H9 (cell line): ENCODE data around the gene LAMC1. TPM values are rescaled to one million over a fixed set of nuclear protein-coding genes. Genes with fewer than 3 reads are reported as not detected.
A peak's percentile ranks its signal among the peaks of the same experiment; 100 is the strongest.

Experiments used
- DNase-seq: peaks from one replicate; pipeline ENCODE4 v3.0.0-alpha.2; 2017
- H2AFZ ChIP-seq: one replicate; pipeline ENCODE4 v1.6.1; 2013; ENCODE audit warnings: mild to moderate bottlenecking, low read length, control low read depth, moderate library complexity
- H2AK5ac ChIP-seq: 2 replicates; pipeline ENCODE4 v1.6.1; 2013; ENCODE audit warnings: low read length, control low read depth, mixed read lengths; ENCODE audit not compliant: insufficient read length
- H2BK120ac ChIP-seq: one replicate; pipeline ENCODE4 v1.6.1; 2013; ENCODE audit warnings: low read depth, mild to moderate bottlenecking, low read length, control low read depth, inconsistent platforms; ENCODE audit not compliant: poor library complexity, severe bottlenecking
- H2BK12ac ChIP-seq: 2 replicates; pipeline ENCODE4 v1.6.1; 2013; ENCODE audit warnings: low read length, control low read depth, mixed read lengths, low read depth; ENCODE audit not compliant: insufficient read length
- H2BK15ac ChIP-seq: 2 replicates; pipeline ENCODE4 v1.6.1; 2013; ENCODE audit warnings: low read depth, low read length, control low read depth
- H2BK20ac ChIP-seq: one replicate; pipeline ENCODE4 v1.6.1; 2013; ENCODE audit warnings: low read depth, mild to moderate bottlenecking, low read length, control low read depth, inconsistent platforms; ENCODE audit not compliant: poor library complexity, severe bottlenecking
- H2BK5ac ChIP-seq: 2 replicates; pipeline ENCODE4 v1.6.1; 2013; ENCODE audit warnings: low read length, control low read depth, mixed read lengths; ENCODE audit not compliant: insufficient read length
- H3K14ac ChIP-seq: 2 replicates; pipeline ENCODE4 v1.6.1; 2013; ENCODE audit warnings: low read length, control low read depth; ENCODE audit not compliant: insufficient read depth
- H3K18ac ChIP-seq: 2 replicates; pipeline ENCODE4 v1.6.1; 2013; ENCODE audit warnings: low read depth, mild to moderate bottlenecking, mixed read lengths, low read length, control low read depth; ENCODE audit not compliant: insufficient read length
- H3K23ac ChIP-seq: 2 replicates; pipeline ENCODE4 v1.6.1; 2013; ENCODE audit warnings: low read length, control low read depth, mixed read lengths, low read depth; ENCODE audit not compliant: insufficient read length
- H3K23me2 ChIP-seq: 2 replicates; pipeline ENCODE4 v1.6.1; 2013; ENCODE audit warnings: low read depth, mild to moderate bottlenecking, mixed read lengths, low read length, control low read depth; ENCODE audit not compliant: insufficient read length, poor library complexity, severe bottlenecking
- H3K27ac ChIP-seq: 2 replicates; pipeline ENCODE4 v1.5.1; 2013; ENCODE audit warnings: low read length, control low read depth, mixed read lengths, low read depth; ENCODE audit not compliant: insufficient read length
- H3K27me3 ChIP-seq: 2 replicates; pipeline ENCODE4 v1.6.1; 2013; ENCODE audit warnings: low read length, control low read depth, inconsistent platforms; ENCODE audit not compliant: insufficient read depth
- H3K4ac ChIP-seq: 2 replicates; pipeline ENCODE4 v1.6.1; 2013; ENCODE audit warnings: low read depth, mild to moderate bottlenecking, control low read depth, inconsistent platforms, low read length, moderate library complexity
- H3K4me1 ChIP-seq: 2 replicates; pipeline ENCODE4 v1.6.1; 2013; ENCODE audit warnings: low read length, control low read depth, inconsistent platforms; ENCODE audit not compliant: insufficient read depth
- H3K4me2 ChIP-seq: 2 replicates; pipeline ENCODE4 v1.6.1; 2013; ENCODE audit warnings: low read length, control low read depth, mixed read lengths; ENCODE audit not compliant: insufficient read length, insufficient read depth
- H3K56ac ChIP-seq: 2 replicates; pipeline ENCODE4 v1.6.1; 2013; ENCODE audit warnings: low read depth, mild to moderate bottlenecking, mixed read lengths, low read length, control low read depth; ENCODE audit not compliant: insufficient read length
- H3K79me1 ChIP-seq: 2 replicates; pipeline ENCODE4 v1.6.1; 2013; ENCODE audit warnings: low read depth, mild to moderate bottlenecking, moderate library complexity, low read length, control low read depth, inconsistent platforms; ENCODE audit not compliant: insufficient read depth, poor library complexity, severe bottlenecking
- H3K79me2 ChIP-seq: 2 replicates; pipeline ENCODE4 v1.6.1; 2013; ENCODE audit warnings: low read length, control low read depth, inconsistent platforms; ENCODE audit not compliant: insufficient read depth
- H3K9ac ChIP-seq: 2 replicates; pipeline ENCODE4 v1.6.1; 2013; ENCODE audit warnings: low read length, control low read depth, mixed read lengths; ENCODE audit not compliant: insufficient read length; ENCODE audit errors: extremely low read depth
- H3K9me3 ChIP-seq: one replicate; pipeline ENCODE4 v1.6.1; 2013; ENCODE audit warnings: low read depth, low read length, inconsistent platforms; ENCODE audit not compliant: control insufficient read depth
- H3T11ph ChIP-seq: one replicate; pipeline ENCODE4 v1.6.1; 2013; ENCODE audit warnings: mild to moderate bottlenecking, low read length, control low read depth, inconsistent platforms
- H4K20me1 ChIP-seq: one replicate; pipeline ENCODE4 v1.6.1; 2013; ENCODE audit not compliant: control insufficient read depth, insufficient read length, insufficient read depth
- H4K5ac ChIP-seq: 2 replicates; pipeline ENCODE4 v1.6.1; 2013; ENCODE audit warnings: low read depth, mild to moderate bottlenecking, mixed read lengths, low read length, control low read depth; ENCODE audit not compliant: insufficient read length
- H4K8ac ChIP-seq: replicated peaks from 2 replicates; pipeline ENCODE4 v1.6.1; 2013; ENCODE audit warnings: low read length, control low read depth, mixed read lengths, low read depth; ENCODE audit not compliant: insufficient read length
- H4K91ac ChIP-seq: 2 replicates; pipeline ENCODE4 v1.6.1; 2013; ENCODE audit warnings: low read depth, mild to moderate bottlenecking, moderate library complexity, mixed read lengths, low read length, control low read depth; ENCODE audit not compliant: insufficient read length
- H3K27ac Mint-ChIP-seq, 3 experiments: 2 replicates in 2 of 3; 3 replicates in 1 of 3; pipeline ENCODE4 v1.8.0; 2020 to 2021; ENCODE audit warnings: mixed read lengths in 3 of 3, mild to moderate bottlenecking in 1 of 3, moderate library complexity in 1 of 3
- H3K27me3 Mint-ChIP-seq: 2 replicates; pipeline ENCODE4 v1.8.0; 2021; ENCODE audit warnings: low read depth, mild to moderate bottlenecking, moderate library complexity, mixed read lengths
- H3K36me3 Mint-ChIP-seq, 3 experiments: 2 replicates in 2 of 3; 3 replicates in 1 of 3; pipeline ENCODE4 v1.8.0; 2020 to 2021; ENCODE audit warnings: low read depth in 3 of 3, mixed read lengths in 3 of 3; ENCODE audit not compliant: insufficient read depth in 1 of 3
- H3K4me1 Mint-ChIP-seq, 2 experiments: 2 replicates each; pipeline ENCODE4 v1.8.0; 2020; ENCODE audit warnings: mixed read lengths in 2 of 2
- H3K4me3 Mint-ChIP-seq, 2 experiments: 2 replicates in 1 of 2; 3 replicates in 1 of 2; pipeline ENCODE4 v1.8.0; 2020 to 2021; ENCODE audit warnings: mild to moderate bottlenecking in 2 of 2, mixed read lengths in 2 of 2, moderate library complexity in 1 of 2
- H3K9me3 Mint-ChIP-seq, 2 experiments: 2 replicates in 1 of 2; 3 replicates in 1 of 2; pipeline ENCODE4 v1.8.0; 2020; ENCODE audit warnings: mild to moderate bottlenecking in 2 of 2, mixed read lengths in 2 of 2, moderate library complexity in 1 of 2
- WGBS: extraction: QIAGEN DNeasy Blood & Tissue Kit; methylation state at CpG from one replicate; pipeline ENCODE4 v1.1.7; 2013; ENCODE audit warnings: missing lambda C conversion rate, low lambda C conversion rate, mixed read lengths; ENCODE audit not compliant: insufficient read length; ENCODE audit errors: extremely low coverage; 5-methylcytosine and 5-hydroxymethylcytosine counted together
- total RNA-seq: library from RNA; stranded (reverse); gene quantifications from 2 replicates; pipeline ENCODE4 v1.2.1, GENCODE V29; 2021
- TF ChIP-seq, protein P1 (sequence below): fragments of 200-600 bp; sonication (generic); conservative IDR thresholded peaks from 3 replicates; pipeline ENCODE4 v1.8.0; 2021; ENCODE audit warnings: antibody characterized with exemption, mild to moderate bottlenecking

The LAMC1 gene
- total RNA-seq, 1 experiment from 2014 or later: 96.2 TPM

DNA sequence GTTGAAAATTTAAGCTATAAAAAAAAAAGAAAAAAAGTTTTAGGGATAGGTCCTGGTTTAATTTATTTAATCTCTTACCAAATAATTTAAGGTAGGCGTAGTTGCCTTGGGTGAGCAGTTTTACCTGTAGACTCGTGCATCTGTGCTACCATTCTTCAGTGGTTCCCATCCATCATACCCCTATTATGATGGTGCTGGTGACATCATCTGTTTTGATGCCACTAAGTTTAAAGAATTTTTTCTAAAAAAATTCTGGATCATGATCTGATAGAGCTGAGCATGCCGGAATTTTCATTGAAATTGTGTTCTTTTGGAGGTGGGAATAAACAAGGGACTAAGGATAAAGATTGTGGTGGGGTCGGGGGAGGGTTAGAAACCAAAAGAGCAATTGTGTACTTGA is 15.7 kb downstream of the LAMC1 start:
- Histone ChIP-seq H3K79me1 (no peaks in the 10 kb centered on the region), H2BK15ac (no peak overlapping the region), H2BK12ac (no peak overlapping the region), H3K4ac (no peak overlapping the region), H3K9ac (no peak overlapping the region), H3K27me3 (no peaks in the 10 kb centered on the region), H4K8ac (no peak overlapping the region), H3K4me1 (peaks cover 4% of the 10 kb centered on the region; the same call in 1 of the 2 replicates), H4K5ac (no peak overlapping the region), H4K20me1 (no peaks in the 10 kb centered on the region), H3K18ac (no peak overlapping the region), H3K9me3 (no peaks in the 10 kb centered on the region), H3K27ac (no peak overlapping the region), H3K4me2 (no peak overlapping the region), H2BK20ac (no peak overlapping the region), H3T11ph (no peak overlapping the region), H4K91ac (no peak overlapping the region), H3K23me2 (no peaks in the 10 kb centered on the region), H2AFZ (no peak overlapping the region), H2AK5ac (no peak overlapping the region), H3K79me2 (peaks cover 6% of the 10 kb centered on the region; the same call in 1 of the 2 replicates), H3K14ac (no peak overlapping the region), H3K23ac (no peak overlapping the region), H2BK5ac (no peak overlapping the region), H3K56ac (no peak overlapping the region), H2BK120ac (no peak overlapping the region)
- DNase-seq: no peak
- TF ChIP-seq, protein P1, sequence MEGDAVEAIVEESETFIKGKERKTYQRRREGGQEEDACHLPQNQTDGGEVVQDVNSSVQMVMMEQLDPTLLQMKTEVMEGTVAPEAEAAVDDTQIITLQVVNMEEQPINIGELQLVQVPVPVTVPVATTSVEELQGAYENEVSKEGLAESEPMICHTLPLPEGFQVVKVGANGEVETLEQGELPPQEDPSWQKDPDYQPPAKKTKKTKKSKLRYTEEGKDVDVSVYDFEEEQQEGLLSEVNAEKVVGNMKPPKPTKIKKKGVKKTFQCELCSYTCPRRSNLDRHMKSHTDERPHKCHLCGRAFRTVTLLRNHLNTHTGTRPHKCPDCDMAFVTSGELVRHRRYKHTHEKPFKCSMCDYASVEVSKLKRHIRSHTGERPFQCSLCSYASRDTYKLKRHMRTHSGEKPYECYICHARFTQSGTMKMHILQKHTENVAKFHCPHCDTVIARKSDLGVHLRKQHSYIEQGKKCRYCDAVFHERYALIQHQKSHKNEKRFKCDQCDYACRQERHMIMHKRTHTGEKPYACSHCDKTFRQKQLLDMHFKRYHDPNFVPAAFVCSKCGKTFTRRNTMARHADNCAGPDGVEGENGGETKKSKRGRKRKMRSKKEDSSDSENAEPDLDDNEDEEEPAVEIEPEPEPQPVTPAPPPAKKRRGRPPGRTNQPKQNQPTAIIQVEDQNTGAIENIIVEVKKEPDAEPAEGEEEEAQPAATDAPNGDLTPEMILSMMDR: no peak
- peak overlapping the region in 1 of 3 experiments; percentile 54; a peak in 2 of 7 replicates for H3K27ac Mint-ChIP-seq
- H3K27me3 Mint-ChIP-seq: peaks cover 2% of the 10 kb centered on the region
- WGBS: no CpG with 5 or more reads among the region's 4 CpGs
- H3K9me3 Mint-ChIP-seq: no peaks in the 10 kb centered on the region
- H3K4me1 Mint-ChIP-seq: peaks cover 54 to 61% of the 10 kb centered on the region in 2 experiments
- no peak overlapping the region; a peak in 1 of 5 replicates for H3K4me3 Mint-ChIP-seq
- H3K36me3 Mint-ChIP-seq: peaks cover 0 to 2% (median 0%) of the 10 kb centered on the region in 3 experiments; a peak in 1 of 7 replicates
